ENCODE measurements around the gene CBY1. TPM values are rescaled to one million over a fixed set of nuclear protein-coding genes. Genes with fewer than 3 reads are reported as not detected.

Gene CBY1
- total RNA-seq = 10 to 100 TPM; 12.6 to 14.1 TPM

DNA sequence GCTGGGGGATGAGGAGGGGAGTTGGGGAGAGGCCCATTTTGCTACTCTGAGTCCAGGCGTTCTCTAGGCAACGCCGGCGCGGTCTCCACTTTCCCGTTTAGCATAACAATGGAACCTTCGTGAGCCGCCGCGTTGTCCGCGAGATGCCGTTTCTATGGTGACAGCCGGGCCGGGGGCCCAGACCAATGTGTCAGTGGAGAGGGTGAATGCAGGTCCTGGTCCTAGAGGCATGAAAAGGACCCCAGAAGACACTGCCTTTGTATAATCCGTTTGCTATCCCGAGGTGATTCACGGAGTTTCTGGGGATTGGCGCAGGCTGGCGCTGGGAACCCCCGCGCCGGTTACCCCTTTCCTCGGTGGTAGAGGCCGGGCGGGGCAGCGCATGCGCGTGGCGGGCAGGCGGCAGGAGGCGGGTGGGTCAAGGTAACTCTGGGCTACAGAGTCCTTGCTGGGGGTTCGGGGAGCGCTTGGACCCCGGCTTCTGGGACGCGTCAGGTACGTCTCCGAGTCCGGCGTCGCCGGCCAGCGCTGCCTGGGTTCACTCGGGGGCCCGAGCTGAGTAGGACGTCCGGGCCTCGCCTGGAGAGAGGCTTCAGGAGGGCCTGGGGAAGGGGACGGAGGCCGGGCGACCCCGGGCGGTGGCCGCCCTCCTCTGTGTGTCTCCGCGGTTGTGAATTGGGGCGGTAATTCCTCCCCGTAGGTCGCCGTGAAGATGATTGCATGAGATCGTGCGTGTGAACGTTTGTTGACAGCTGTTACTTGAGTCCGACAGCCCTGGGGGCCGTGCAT is at the start of gene CBY1, which contains the start of gene FAM227A:
Gene CBY1, plus strand, starts transcription at position 383 of the 789 bp plus-strand sequence. CDS start 11,417 bp downstream, outside the sequence.
Gene FAM227A, minus strand, starts transcription at position 137 of the 789 bp plus-strand sequence. CDS start 6,224 bp downstream, outside the sequence.

DNA sequence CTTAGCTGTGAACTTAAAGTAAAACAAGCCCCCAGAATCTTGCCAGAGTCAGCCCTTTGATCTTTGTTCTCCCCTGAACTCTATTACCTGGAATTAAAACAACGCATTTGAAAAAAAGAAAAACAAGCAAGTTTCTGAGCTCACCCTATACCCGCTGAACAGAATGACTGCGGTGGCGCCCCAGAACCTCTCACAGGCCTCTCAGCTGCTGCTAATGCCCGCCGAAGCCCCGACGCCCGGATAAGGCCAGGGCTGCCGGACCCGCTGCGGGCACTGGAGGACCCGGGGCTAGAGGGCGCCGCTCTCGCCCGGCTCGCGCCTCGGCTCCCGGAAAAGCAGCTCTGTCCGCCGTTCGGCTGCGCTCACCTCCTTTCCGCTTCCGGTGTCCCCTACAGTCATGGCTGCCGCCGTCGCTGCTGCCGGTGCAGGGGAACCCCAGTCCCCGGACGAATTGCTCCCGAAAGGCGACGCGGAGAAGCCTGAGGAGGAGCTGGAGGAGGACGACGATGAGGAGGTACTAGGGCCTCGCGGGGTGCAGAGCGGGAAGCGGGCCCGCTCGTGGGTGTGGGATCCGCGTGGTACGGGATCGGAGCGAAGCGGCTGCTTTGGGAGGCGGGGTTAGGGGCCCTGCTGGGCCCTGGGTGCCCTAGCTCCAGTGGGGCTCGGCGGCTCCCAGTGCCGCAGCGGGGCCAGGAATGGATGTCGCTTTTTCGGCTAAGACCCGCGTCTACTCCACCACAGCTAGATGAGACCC is 25.3 kb downstream of the CBY1 start, which contains the start of gene TOMM22:
Gene TOMM22, plus strand, starts transcription at position 376 of the 754 bp plus-strand sequence. Its CDS starts 22 bp downstream, at position 398.

DNA sequence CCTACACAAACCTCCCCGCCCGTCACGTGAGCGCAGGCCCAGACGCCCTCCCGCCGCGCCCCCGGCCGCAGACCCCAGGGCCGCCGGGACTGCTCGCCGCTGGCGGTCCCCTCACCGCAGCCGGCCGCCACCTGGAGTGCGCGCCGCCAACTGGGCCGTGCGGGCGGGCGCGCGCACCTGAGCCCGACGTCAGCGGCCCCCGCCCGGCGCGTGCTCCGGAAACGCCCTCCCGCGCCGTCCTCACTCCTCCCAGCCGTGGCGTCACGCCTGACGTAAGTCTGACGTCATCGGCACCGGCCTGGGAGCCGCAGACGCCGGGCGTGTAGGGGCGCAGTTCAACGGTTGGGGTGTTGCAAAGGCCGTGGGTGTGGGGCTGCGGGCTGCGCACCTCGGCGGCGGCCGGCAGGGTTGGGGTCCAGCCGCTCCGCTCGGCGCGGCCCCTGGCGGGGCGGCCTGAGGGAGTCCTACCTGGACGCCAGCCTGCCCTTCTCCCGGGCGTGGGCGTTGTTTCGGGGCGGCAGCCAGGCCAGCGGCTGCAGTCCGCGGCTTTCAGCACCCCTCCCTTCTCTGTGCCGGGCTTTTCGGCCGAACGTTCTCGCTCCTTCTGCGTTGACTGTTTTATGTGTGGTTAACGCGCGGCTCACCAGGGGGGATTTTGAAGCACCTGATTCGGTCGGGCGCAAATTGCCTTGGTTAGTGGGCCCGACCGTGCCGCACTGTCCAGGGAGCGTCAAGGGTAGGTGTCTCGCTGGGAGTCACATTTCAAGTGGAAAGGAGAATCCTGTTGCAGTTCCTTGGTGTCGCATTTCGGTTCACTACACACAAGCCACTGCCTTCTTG is 44.6 kb downstream of the CBY1 start, which contains the start of gene JOSD1:
Gene JOSD1, minus strand, starts transcription at position 155 of the 840 bp plus-strand sequence. CDS start 956 bp downstream, outside the sequence.

DNA sequence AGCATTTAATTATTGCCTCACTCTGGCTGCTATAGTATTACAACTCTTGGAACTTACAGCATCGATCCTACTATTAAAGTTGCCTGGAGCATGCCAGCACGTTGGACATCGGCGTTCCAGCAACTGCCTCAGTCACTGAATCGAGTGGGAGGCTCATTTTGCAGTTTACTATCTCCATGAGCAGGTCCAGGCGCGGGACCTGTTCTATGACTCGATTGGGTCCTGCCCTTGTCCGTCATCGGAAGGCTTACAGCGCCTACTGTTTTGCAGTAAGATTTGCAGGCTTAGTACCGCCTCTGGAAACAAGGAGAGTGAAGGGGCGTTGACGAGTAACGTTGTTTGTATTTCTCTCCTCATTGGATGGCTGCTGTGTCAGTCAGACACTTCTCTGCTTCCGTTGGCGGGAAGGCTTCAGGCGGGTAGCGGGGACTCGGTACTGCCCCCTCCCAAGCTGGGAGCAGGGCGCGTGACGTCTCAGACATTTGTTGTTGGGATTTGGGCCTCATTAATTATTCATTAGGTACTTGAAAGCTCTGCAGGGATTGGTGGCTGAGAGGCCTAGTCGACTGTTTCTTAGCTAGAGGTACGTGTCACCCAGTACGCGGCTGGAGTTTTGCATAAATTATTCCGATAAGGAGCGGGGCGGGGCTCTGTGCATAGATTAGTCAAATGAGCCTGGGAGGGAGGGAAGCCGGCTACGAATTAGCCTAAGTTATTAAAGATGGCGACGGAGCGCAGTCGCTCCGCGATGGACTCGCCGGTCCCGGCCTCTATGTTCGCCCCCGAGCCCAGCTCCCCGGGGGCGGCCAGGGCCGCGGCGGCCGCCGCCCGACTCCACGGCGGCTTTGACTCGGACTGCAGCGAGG is 49.0 kb downstream of the CBY1 start, which contains the start of gene GTPBP1:
Gene GTPBP1, plus strand, starts transcription at position 710 of the 866 bp plus-strand sequence. Its CDS starts 12 bp downstream, at position 722.

Other genes with a start within 250 kb of the CBY1 start
- gene KCNJ4, start 201.4 kb upstream of the CBY1 start, total RNA-seq = not detected
- under 1 TPM; 0.38 to 0.72 TPM for gene KDELR3, start 188.5 kb upstream of the CBY1 start, total RNA-seq
- 100 to 1,000 TPM; 552 to 558 TPM for gene DDX17, start 150.3 kb upstream of the CBY1 start, total RNA-seq
- 1 to 10 TPM; 8.1 to 9.6 TPM for gene DMC1, start 86.5 kb upstream of the CBY1 start, total RNA-seq
- gene FAM227A, start 246 bp upstream of the CBY1 start, total RNA-seq = under 1 TPM in 1 of 2 experiments, not detected in 1; 0.13 TPM
- 10 to 100 TPM; 76.7 to 77.6 TPM for gene TOMM22, start 25.3 kb downstream of the CBY1 start, total RNA-seq
- 10 to 100 TPM; 66.4 to 71.7 TPM for gene JOSD1, start 44.3 kb downstream of the CBY1 start, total RNA-seq
- gene GTPBP1, start 49.3 kb downstream of the CBY1 start, total RNA-seq = 10 to 100 TPM; 61.3 to 62.8 TPM
- 100 to 1,000 TPM; 582 to 593 TPM for gene SUN2, start 99.4 kb downstream of the CBY1 start, total RNA-seq
- 1 to 10 TPM; 8.2 to 8.5 TPM for gene DNAL4, start 137.5 kb downstream of the CBY1 start, total RNA-seq
- 1 to 10 TPM; 1.4 to 1.6 TPM for gene NPTXR, start 187.4 kb downstream of the CBY1 start, total RNA-seq
- gene CBX6, start 215.6 kb downstream of the CBY1 start, total RNA-seq = 10 to 100 TPM; 55.7 to 57.8 TPM